PC-9 (cell line): Measurements from ENCODE around the gene CLIC6.

Experiments
- CTCF ChIP-seq: fragments of 200-600 bp; sonication (generic); conservative IDR thresholded peaks from 2 replicates; pipeline ENCODE4 v1.6.1; 2017; ENCODE audit warnings: mixed run types, antibody characterized with exemption, mild to moderate bottlenecking, moderate library complexity
- EZH2 ChIP-seq: fragments of 200-600 bp; sonication (generic); IDR thresholded peaks from 2 replicates; pipeline ENCODE4 v1.8.0; 2017; ENCODE audit warnings: antibody characterized with exemption, low read depth

DNA sequence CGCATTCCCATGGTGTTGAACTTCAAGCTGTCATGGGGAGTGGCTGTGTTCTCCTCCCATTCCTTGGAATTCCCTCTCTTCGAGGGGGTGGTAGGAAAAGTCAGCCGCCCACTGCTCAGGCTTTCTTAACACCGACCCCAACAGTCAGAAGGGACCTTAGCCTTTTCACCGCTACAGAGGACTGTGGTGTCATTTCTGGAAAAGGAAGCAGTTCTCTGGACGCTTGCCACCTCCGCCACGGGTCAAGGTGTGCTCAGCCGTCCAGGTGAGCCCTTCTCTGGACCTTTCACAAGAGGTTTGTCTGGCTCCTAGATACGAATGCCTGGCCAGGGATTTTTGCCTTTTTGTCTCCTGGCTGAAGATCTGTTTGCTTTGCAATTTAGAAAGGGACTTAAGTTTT, 31.8 kb downstream of the CLIC6 start:
- TF ChIP-seq CTCF (no peak), EZH2 (no peak)
